ENCODE measurements around the gene TRIM54. TPM values are rescaled to one million over a fixed set of nuclear protein-coding genes. Genes with fewer than 3 reads are reported as not detected.

TRIM54 gene
- total RNA-seq, 1 experiment from 2014 or later, result 2.0 TPM

- DNase-seq (ENCODE audit: low read depth, low spot score), result no peak
- ChIA-PET POLR2A (no interaction called here), RAD21 (ENCODE audit: low non-redundant PET in 1 of 2, low total read pairs in 2 of 2, uncharacterized antibody in 2 of 2, unreplicated experiment in 2 of 2) (no interaction called here), CTCF (interaction anchor here (1.3 kb wide), 1 partner anchor 9 kb away, joined by 6 read pairs; no protein-coding TSS in a partner anchor)
- no peak for ATAC-seq
- Histone ChIP-seq H2AFZ (ENCODE audit: low read depth, low read length, poor library complexity, severe bottlenecking) (no peak overlapping the region), H3K27ac (ENCODE audit: low read depth, low read length) (no peak overlapping the region), H3K4me2 (ENCODE audit: low read length) (no peak overlapping the region), H3K27me3 (ENCODE audit: insufficient read depth, low read length) (no peaks in the 10 kb centered on the region), H3K9me3 (ENCODE audit: control insufficient read depth in 1 of 2, insufficient read depth in 1 of 2, low read depth in 1 of 2, low read length in 2 of 2) (no peaks in the 10 kb centered on the region), H3K9ac (ENCODE audit: low read length) (no peak overlapping the region), H3K4me3 (replicated peaks in 1 of 2; ENCODE audit: low read depth in 1 of 2, low read length in 2 of 2) (no peak overlapping the region), H4K20me1 (ENCODE audit: insufficient read depth) (no peaks in the 10 kb centered on the region), H3K36me3 (ENCODE audit: control insufficient read depth in 1 of 2, insufficient read depth in 2 of 2, low read length in 2 of 2) (no peaks in the 10 kb centered on the region), H3K9me2 (ENCODE audit: insufficient read depth) (no peaks in the 10 kb centered on the region), H3K4me1 (ENCODE audit: control insufficient read depth in 1 of 2, insufficient read depth in 2 of 2, low read length in 2 of 2) (peaks cover 12 to 15% of the 10 kb centered on the region in 2 experiments), H3K79me2 (ENCODE audit: insufficient read depth, low read length) (no peaks in the 10 kb centered on the region)
- intact Hi-C loops (cut with micrococcal nuclease), result no loop called here
- no TSS peak for BruUV-seq (replicated peaks)
- TF ChIP-seq EGR1 (IDR thresholded peaks at IDR 0.05; ENCODE audit: low read depth) (no peak), ELF1 (IDR thresholded peaks at IDR 0.05; ENCODE audit: borderline replicate concordance, low read depth) (no peak), ZNF274 (IDR thresholded peaks at IDR 0.05; ENCODE audit: low read depth, low read length) (no peak), CEBPB (IDR thresholded peaks at IDR 0.05; ENCODE audit: low read depth) (no peak), ZFX (IDR thresholded peaks at IDR 0.05) (no peak), JUND (IDR thresholded peaks at IDR 0.05) (no peak), CBX3 (IDR thresholded peaks at IDR 0.05; ENCODE audit: low read depth) (no peak)
- TF ChIP-seq, protein P1, sequence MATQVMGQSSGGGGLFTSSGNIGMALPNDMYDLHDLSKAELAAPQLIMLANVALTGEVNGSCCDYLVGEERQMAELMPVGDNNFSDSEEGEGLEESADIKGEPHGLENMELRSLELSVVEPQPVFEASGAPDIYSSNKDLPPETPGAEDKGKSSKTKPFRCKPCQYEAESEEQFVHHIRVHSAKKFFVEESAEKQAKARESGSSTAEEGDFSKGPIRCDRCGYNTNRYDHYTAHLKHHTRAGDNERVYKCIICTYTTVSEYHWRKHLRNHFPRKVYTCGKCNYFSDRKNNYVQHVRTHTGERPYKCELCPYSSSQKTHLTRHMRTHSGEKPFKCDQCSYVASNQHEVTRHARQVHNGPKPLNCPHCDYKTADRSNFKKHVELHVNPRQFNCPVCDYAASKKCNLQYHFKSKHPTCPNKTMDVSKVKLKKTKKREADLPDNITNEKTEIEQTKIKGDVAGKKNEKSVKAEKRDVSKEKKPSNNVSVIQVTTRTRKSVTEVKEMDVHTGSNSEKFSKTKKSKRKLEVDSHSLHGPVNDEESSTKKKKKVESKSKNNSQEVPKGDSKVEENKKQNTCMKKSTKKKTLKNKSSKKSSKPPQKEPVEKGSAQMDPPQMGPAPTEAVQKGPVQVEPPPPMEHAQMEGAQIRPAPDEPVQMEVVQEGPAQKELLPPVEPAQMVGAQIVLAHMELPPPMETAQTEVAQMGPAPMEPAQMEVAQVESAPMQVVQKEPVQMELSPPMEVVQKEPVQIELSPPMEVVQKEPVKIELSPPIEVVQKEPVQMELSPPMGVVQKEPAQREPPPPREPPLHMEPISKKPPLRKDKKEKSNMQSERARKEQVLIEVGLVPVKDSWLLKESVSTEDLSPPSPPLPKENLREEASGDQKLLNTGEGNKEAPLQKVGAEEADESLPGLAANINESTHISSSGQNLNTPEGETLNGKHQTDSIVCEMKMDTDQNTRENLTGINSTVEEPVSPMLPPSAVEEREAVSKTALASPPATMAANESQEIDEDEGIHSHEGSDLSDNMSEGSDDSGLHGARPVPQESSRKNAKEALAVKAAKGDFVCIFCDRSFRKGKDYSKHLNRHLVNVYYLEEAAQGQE (IDR thresholded peaks at IDR 0.05; ENCODE audit: low read depth), result no peak
Measured at GRCh38 chr2:27288610-27289009, 6.4 kb downstream of the TRIM54 start.

Data from HCT116 (cell line).